ENCODE data around the gene PEBP1. TPM values are rescaled to one million over a fixed set of nuclear protein-coding genes. Genes with fewer than 3 reads are reported as not detected.

The PEBP1 gene
- total and polyA plus RNA-seq, 11 donors = 295 to 751 (median 420) TPM

DNA sequence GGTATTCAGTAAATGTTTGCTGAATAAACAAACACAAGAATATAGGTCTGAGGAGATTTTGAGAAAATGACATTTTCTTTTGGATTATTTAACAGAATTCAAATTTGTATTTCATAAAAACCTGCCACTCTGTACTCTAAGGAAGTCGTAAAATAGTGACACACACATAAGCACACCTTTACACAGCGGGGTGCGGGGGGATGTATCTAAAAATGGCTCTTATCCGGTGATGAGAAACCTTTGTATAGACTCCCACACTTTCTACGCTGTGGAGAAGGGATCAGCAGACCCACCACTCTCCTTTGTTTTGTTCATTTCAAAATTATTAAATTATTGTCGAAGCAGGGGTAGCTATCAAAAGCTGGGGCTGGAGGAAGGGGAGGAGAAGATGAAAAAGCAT lies 58.0 kb downstream of the PEBP1 start:
- H3K9me3 ChIP-seq = no peaks in the 10 kb centered on the region
- no peaks in the 10 kb centered on the region for H3K27me3 ChIP-seq
- TF ChIP-seq, protein P1, sequence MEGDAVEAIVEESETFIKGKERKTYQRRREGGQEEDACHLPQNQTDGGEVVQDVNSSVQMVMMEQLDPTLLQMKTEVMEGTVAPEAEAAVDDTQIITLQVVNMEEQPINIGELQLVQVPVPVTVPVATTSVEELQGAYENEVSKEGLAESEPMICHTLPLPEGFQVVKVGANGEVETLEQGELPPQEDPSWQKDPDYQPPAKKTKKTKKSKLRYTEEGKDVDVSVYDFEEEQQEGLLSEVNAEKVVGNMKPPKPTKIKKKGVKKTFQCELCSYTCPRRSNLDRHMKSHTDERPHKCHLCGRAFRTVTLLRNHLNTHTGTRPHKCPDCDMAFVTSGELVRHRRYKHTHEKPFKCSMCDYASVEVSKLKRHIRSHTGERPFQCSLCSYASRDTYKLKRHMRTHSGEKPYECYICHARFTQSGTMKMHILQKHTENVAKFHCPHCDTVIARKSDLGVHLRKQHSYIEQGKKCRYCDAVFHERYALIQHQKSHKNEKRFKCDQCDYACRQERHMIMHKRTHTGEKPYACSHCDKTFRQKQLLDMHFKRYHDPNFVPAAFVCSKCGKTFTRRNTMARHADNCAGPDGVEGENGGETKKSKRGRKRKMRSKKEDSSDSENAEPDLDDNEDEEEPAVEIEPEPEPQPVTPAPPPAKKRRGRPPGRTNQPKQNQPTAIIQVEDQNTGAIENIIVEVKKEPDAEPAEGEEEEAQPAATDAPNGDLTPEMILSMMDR (IDR thresholded peaks at IDR 0.05) = no peak
- TF ChIP-seq POLR2A (IDR thresholded peaks at IDR 0.05) = no peak
- ATAC-seq (no peak), DNase-seq (no peak)
- H3K4me1 ChIP-seq = peaks cover 0 to 16% (median 4%) of the 10 kb centered on the region in 12 donors
- H3K4me3 ChIP-seq = no peak overlapping the region
- intact Hi-C loops (cut with DNase I) = no loop called here
- H3K27ac ChIP-seq = no peak overlapping the region
- WGBS, 4 donors = 91 to 92% (median 91%) methylated on average over 6 of the region's 6 CpGs
- peaks cover 0 to 56% (median 28%) of the 10 kb centered on the region in 9 donors for H3K36me3 ChIP-seq

Other genes with a start within 250 kb of the PEBP1 start
- under 1 TPM in 2 of 9 donors, not detected in 7; 0.02 TPM for gene KSR2, start 167.1 kb upstream of the PEBP1 start, total RNA-seq
- under 1 TPM in 1 of 2 donors, not detected in 1; under 0.01 TPM for gene KSR2, start 167.1 kb upstream of the PEBP1 start, polyA plus RNA-seq
- gene RFC5, start 119.4 kb upstream of the PEBP1 start, total RNA-seq = 1 to 10 TPM; 3.5 to 6.9 (median 4.7) TPM
- 1 to 10 TPM; 2.3 to 8.2 TPM for gene RFC5, start 119.4 kb upstream of the PEBP1 start, polyA plus RNA-seq
- 100 to 1,000 TPM in 8 of 9 donors, 10 to 100 TPM in 1; 89.1 to 162 (median 105) TPM for gene WSB2, start 74.9 kb upstream of the PEBP1 start, total RNA-seq
- 100 to 1,000 TPM in 1 of 2 donors, 10 to 100 TPM in 1; 51.8 to 152 TPM for gene WSB2, start 74.9 kb upstream of the PEBP1 start, polyA plus RNA-seq
- gene VSIG10, start 32.1 kb upstream of the PEBP1 start, total RNA-seq = 10 to 100 TPM in 6 of 9 donors, 1 to 10 TPM in 3; 6.9 to 17.7 (median 10.7) TPM
- 10 to 100 TPM in 1 of 2 donors, 1 to 10 TPM in 1; 6.3 to 11.3 TPM for gene VSIG10, start 32.1 kb upstream of the PEBP1 start, polyA plus RNA-seq
- 10 to 100 TPM; 11.8 to 26.6 (median 22.2) TPM for gene TAOK3, start 236.8 kb downstream of the PEBP1 start, total RNA-seq
- gene TAOK3, start 236.8 kb downstream of the PEBP1 start, polyA plus RNA-seq = 10 to 100 TPM; 13.0 to 14.4 TPM
- 10 to 100 TPM; 18.8 to 32.1 (median 21.8) TPM for gene SUDS3, start 240.4 kb downstream of the PEBP1 start, total RNA-seq
- 10 to 100 TPM in 1 of 2 donors, 1 to 10 TPM in 1; 8.0 to 16.8 TPM for gene SUDS3, start 240.4 kb downstream of the PEBP1 start, polyA plus RNA-seq